Chondrocyte (in vitro differentiated cells): ENCODE results near the gene ETF1. TPM values are rescaled to one million over a fixed set of nuclear protein-coding genes. Genes with fewer than 3 reads are reported as not detected.

Experiments
- DNase-seq: peaks from one replicate; pipeline ENCODE4 v3.0.0; 2021; ENCODE audit warnings: mixed read lengths, low spot score
- H3K27ac Mint-ChIP-seq: one replicate; pipeline ENCODE4 v1.8.0; 2021; ENCODE audit warnings: mild to moderate bottlenecking, moderate library complexity, mixed read lengths; ENCODE audit not compliant: unreplicated experiment
- H3K27me3 Mint-ChIP-seq: 2 replicates; pipeline ENCODE4 v1.8.0; 2021; ENCODE audit warnings: low read depth, mixed read lengths
- H3K36me3 Mint-ChIP-seq: 2 replicates; pipeline ENCODE4 v1.8.0; 2021; ENCODE audit warnings: low read depth, mixed read lengths
- H3K4me1 Mint-ChIP-seq: 2 replicates; pipeline ENCODE4 v1.8.0; 2021; ENCODE audit warnings: low read depth, mild to moderate bottlenecking, mixed read lengths
- H3K4me3 Mint-ChIP-seq: one replicate; pipeline ENCODE4 v1.8.0; 2021; ENCODE audit warnings: mild to moderate bottlenecking, moderate library complexity, mixed read lengths; ENCODE audit not compliant: unreplicated experiment
- H3K9me3 Mint-ChIP-seq: 2 replicates; pipeline ENCODE4 v1.8.0; 2021; ENCODE audit warnings: low read depth, mixed read lengths
- total RNA-seq: library from RNA; stranded (reverse); gene quantifications from 3 replicates; pipeline ENCODE4 v1.2.1, GENCODE V29; 2021
- TF ChIP-seq, protein P1 (sequence below): fragments of 200-600 bp; sonication (generic); IDR thresholded peaks from 2 replicates; pipeline ENCODE4 v1.5.0; 2021; ENCODE audit warnings: antibody characterized with exemption, mild to moderate bottlenecking, moderate library complexity

ETF1 gene
- total RNA-seq, 1 donor from 2014 or later = 92.1 TPM

DNA sequence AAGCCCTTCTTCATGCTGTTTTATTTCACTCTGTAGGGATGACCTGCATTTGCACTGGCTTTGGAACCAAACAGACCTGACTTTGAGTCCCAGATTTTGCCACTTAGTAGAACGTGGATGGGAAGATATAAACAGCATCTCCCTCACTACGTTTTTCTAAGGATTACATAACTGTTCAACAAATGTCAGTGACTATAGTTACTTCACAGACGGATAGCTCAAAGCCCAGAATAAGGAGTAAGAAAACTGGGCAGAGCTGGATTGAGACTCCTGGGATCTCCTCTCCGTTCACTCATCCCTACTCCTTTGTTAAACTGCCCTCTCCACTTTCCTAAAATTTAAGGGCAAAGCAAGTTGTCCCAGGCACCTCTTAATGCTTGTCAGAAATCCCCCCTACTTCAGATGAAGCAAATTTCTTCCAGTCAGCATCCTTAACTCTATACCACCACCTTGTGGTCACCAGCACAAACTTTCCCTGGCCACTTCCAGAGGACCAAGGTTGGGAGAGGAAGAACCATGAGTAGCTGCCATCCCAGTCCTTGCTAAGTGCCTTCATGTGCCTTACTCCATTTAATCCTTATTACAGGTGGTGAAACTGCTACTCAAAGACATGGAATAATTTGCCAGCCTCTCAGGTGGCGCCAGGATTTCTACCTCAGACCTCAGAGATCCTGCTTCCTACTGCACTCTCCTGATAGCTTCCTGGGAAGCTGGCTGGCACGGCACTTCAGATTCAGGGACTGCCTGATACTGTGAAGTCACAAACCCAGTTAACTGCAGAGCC, 39.4 kb downstream of the ETF1 start:
- DNase-seq = no peak
- Mint-ChIP-seq H3K27ac (peak overlapping the region; percentile 45), H3K9me3 (no peaks in the 10 kb centered on the region), H3K4me1 (peaks cover 19% of the 10 kb centered on the region), H3K4me3 (no peak overlapping the region), H3K27me3 (no peaks in the 10 kb centered on the region), H3K36me3 (peaks cover 9% of the 10 kb centered on the region)
- TF ChIP-seq, protein P1, sequence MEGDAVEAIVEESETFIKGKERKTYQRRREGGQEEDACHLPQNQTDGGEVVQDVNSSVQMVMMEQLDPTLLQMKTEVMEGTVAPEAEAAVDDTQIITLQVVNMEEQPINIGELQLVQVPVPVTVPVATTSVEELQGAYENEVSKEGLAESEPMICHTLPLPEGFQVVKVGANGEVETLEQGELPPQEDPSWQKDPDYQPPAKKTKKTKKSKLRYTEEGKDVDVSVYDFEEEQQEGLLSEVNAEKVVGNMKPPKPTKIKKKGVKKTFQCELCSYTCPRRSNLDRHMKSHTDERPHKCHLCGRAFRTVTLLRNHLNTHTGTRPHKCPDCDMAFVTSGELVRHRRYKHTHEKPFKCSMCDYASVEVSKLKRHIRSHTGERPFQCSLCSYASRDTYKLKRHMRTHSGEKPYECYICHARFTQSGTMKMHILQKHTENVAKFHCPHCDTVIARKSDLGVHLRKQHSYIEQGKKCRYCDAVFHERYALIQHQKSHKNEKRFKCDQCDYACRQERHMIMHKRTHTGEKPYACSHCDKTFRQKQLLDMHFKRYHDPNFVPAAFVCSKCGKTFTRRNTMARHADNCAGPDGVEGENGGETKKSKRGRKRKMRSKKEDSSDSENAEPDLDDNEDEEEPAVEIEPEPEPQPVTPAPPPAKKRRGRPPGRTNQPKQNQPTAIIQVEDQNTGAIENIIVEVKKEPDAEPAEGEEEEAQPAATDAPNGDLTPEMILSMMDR = peak; percentile 86

DNA sequence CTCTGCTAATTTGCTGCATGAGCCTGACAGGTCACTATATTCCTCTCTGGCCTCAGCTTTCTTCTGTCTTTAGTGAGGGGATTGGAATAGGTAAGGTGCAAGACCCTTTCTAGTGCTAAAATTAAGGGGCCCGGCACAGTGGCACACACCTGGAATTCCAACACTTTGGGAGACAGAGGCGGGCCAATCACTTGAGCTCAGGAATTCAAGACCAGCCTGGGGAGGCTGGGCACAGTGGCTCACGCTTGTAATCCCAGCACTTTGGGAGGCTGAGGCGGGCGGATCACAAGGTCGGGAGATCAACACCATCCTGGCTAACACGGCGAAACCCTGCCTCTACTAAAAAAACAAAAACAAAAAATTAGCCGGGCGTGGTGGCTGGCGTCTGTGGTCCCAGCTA, 40.5 kb downstream of the ETF1 start:
- Mint-ChIP-seq H3K27ac (no peak overlapping the region), H3K4me1 (peaks cover 19% of the 10 kb centered on the region), H3K9me3 (no peaks in the 10 kb centered on the region), H3K36me3 (peaks cover 4% of the 10 kb centered on the region), H3K27me3 (no peaks in the 10 kb centered on the region), H3K4me3 (no peak overlapping the region)
- TF ChIP-seq, protein P1 = no peak
- DNase-seq = no peak

DNA sequence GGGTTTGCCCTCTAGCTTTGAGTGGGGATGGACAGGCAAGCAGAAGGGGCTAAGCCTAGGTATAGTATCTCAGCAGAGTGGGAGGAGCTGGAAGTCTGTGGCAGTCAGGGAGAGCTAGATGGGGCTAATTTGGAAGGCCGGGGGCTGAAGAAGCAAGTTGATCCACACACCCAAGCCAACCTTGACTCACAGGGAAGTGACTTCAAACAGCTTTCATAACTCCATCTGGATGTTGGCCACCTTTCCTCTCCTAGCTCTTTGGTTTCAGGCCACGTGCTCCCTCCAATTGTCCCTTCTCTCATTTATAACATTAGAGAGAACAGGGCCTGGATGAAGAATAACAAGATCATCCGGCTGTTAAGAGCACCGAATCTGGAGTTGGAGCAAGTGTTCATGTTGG, 40.9 kb downstream of the ETF1 start:
- Mint-ChIP-seq H3K27me3 (no peaks in the 10 kb centered on the region), H3K4me1 (peaks cover 19% of the 10 kb centered on the region), H3K27ac (no peak overlapping the region), H3K9me3 (no peaks in the 10 kb centered on the region), H3K4me3 (no peak overlapping the region), H3K36me3 (no peaks in the 10 kb centered on the region)
- TF ChIP-seq, protein P1 = no peak
- DNase-seq = no peak

DNA sequence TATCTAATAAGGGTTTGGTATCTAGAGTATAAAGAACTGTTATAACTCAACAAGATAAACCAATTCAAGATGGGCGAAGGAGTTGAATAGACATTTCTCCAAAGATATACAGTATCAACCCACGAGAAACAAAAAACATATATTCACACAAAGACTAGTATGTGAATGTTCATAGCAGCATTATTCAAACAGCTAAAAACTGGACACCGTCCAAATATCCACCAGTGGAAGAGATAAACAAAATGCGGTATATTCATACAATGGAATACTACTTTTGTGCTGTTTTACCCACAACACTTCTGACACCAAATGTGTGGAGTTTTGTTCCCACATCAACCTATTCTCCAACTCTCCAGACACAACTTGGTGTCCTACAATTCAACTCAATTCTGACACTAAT, 44.7 kb downstream of the ETF1 start:
- Mint-ChIP-seq H3K27ac (no peak overlapping the region), H3K4me3 (no peak overlapping the region), H3K9me3 (no peaks in the 10 kb centered on the region), H3K27me3 (no peaks in the 10 kb centered on the region), H3K36me3 (no peaks in the 10 kb centered on the region), H3K4me1 (peaks cover 3% of the 10 kb centered on the region)
- TF ChIP-seq, protein P1 = no peak
- DNase-seq = no peak

DNA sequence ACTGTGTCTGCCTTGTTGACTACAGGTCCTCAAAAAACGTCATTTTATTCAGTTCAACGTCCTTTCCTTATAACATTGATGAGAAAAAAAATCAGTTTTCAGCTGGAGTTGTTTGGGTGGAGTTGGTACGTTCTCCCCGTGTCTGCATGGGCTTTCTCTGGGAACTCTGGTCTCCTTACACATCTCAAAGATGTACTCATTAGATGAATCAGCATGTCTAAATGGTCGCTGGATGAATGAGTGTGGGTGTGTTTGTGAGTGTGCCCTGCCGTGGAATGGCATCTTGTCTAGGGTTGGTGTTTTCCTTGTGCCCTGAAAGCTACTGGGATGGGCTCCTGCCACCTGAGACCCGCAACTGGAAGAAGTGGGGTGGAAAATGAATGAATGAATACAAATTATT, 47.7 kb downstream of the ETF1 start:
- Mint-ChIP-seq H3K27me3 (peaks cover 8% of the 10 kb centered on the region), H3K9me3 (no peaks in the 10 kb centered on the region), H3K27ac (no peak overlapping the region), H3K4me3 (no peak overlapping the region), H3K36me3 (no peaks in the 10 kb centered on the region), H3K4me1 (peaks cover 12% of the 10 kb centered on the region)
- DNase-seq = no peak
- TF ChIP-seq, protein P1 = no peak
